NCI-H510A (cell line): Measurements from ENCODE around the gene OS9.
"Not testable (repeated sequence)": the region's sequence is repeated elsewhere in the genome, so short reads cannot be mapped to it uniquely, and the experiment has no call there.

Experiments
- DNase-seq: peaks from one replicate; lab custom pipeline; 2025; lab: John Stamatoyannopoulos, UW

Gene OS9

DNA sequence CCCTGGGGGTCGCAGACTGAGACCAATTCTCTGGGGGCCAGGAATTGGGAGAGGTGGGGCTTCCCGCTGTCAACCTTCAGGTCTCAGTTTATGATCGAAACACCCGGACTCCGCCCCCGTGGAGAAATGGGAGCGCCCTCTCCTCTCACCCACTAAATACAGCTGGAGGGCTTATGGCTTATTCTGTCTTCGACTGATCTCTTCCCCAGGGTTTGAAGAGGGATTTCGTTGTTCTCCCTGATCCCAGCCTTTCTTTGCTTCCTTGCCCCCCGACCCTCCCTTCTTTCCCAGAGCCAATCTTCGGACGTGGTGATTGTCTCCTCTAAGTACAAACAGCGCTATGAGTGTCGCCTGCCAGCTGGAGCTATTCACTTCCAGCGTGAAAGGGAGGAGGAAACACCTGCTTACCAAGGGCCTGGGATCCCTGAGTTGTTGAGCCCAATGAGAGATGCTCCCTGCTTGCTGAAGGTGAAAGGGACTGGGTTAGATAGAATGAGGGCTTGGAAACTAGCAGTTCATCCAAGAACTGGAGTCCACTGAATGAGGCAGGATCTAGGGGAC, 607 bp downstream of the OS9 start:
- DNase-seq, result no peak

DNA sequence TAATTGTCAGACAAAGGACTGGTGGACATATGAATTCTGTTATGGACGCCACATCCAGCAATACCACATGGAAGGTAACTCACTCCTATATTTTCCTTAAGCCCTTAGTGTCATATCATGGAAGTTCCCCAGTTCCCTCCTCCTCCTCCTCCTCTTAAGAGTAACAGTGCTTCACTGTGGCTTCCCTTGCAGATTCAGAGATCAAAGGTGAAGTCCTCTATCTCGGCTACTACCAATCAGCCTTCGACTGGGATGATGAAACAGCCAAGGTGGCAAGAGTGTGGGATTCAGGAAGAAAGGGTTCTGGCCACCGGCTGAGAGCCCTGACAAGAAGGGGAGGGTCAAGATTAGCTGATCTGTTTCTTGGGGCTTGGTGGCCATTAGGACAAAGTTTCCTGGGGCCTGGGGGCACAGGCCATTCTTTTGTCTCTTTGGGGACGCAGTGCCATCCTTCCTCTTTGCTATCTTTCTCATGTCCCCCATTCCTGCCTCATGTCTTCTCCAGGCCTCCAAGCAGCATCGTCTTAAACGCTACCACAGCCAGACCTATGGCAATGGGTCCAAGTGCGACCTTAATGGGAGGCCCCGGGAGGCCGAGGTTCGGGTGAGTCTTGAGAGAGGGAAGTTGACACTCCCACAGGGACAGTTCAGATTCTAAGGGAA, 2.0 kb downstream of the OS9 start:
- no peak for DNase-seq

DNA sequence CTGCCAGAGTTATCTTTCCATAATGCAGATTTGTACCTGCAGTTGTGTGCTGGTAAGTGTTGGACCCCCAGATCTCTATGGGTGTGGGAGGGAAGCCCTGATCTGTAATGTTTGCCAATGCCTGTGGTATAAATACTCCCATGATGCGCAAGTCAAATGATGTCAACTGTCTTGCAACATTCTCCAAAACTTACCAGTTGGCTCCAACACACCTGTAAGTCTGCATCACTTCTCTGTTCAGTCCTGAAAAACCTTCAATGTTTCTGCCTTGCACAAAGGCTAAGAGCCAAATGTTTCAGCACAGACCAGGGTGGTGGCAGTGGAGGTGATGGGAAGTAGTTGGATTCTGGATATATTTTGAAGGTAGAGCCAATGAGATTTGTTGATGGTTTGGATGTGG, 3.1 kb downstream of the OS9 start:
- DNase-seq, result no peak

DNA sequence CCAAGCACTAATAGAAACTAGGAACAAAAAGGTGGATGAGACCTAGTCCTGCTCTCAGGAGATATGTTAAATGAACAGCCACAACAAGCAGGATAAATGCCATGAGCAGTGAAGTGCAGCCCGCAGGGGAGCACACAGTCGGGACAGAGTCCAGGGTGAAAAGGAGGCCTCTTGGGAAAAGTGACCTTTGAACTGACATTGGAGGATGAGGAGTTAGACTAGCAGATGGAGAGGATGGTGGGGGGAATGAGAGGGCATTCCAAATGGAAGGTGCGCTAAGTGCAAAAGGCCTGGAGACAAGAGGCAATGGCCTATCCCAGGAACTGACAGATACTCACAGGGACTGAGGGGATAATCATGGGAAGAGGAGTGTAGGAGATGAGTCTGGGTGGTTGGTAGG, 4.5 kb downstream of the OS9 start:
- no peak for DNase-seq

DNA sequence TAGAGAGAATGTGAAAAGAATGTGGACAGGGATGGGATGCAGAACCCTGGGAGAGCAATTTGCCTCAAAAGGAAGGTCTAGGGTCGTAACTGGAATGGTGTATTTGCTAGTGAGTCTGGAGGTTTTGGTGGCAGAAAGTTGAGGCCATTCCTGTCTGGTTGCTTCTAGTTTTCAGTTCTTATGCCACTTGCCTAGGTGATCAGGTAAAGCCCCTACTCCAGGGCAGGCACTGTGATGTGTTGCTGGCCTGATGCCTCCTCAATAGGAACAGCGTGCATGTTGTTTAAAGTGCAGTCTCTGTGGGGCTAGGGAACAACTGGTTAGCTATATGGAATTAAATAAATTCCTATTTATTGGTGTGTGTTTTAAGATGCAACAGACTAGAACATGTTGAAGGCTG, 6.4 kb downstream of the OS9 start:
- no peak for DNase-seq

DNA sequence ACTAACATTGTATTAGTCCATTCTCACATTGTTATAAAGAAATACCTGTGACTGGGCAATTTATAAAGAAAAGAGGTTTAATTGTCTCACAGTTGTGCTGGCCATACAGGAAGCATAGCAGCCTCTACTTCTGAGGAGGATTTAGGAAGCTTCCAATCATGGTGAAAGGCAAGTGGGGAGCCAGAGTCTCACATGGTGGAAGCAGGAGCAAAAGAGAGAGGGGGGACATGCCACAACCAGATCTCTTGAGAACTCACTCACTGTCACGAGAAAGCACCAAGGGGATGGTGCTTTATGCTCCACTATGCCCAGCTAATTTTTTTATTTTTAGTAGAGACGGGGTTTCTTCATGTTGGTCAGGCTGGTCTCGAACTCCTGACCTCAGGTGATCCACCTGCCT, 13.3 kb downstream of the OS9 start:
- no peak for DNase-seq

DNA sequence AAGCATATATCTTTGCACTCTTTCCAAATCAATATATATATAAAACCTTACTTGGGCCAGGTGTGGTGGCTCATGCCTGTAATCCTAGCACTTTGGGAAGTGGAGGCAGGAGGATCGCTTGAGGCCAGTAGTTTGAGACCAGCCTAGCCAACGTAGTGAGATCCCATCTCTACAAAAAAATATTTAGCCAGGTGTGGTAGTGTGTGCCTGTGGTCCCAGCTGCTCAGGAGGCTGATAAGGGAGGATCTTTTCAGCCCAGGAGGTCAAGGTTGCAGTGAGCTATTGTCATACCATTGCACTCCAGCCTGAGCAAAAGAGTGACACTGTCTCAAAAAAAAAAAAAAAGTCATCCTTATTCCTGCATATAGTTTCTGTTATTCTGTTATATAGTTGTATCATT, 14.4 kb downstream of the OS9 start:
- no peak for DNase-seq

DNA sequence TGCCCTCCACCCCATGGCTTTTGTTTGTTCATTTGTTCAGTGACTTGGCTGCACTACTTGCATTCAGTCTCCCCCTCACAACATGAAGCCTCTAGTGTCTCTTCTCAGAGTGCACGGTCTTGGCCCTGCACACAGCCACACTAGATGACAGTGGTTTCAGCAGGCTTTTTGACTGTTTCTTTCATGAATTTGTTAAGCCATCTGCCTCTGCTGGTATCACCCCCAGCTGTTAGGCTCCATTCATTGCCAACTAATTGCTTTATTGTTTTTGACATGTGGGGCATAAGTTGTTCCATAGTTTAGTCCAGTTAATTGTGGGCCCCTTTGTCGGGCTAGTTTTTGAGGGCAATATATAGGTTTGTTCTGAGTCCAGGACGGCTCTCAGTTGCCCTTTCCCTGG, 18.8 kb downstream of the OS9 start:
- no peak for DNase-seq

DNA sequence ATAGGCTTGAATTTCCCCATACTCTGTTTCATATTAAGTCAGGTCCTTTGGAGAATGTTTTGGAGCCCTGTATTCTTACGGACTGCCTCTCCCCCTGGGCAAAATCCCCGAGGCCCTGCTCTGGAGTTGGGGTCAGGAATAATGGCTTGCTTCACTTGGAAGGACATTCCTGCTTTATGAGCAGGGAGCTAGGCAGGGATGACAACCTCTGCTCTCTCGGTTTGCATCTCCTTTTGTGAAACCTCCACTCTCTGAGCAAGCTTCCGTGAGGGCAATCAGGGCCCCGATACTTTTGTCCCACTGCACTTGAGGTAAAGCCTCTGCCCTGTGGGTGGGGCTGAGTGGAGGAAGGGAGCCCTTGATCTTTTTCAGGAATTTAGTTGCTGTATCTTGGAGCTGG, 19.3 kb downstream of the OS9 start:
- no peak for DNase-seq

DNA sequence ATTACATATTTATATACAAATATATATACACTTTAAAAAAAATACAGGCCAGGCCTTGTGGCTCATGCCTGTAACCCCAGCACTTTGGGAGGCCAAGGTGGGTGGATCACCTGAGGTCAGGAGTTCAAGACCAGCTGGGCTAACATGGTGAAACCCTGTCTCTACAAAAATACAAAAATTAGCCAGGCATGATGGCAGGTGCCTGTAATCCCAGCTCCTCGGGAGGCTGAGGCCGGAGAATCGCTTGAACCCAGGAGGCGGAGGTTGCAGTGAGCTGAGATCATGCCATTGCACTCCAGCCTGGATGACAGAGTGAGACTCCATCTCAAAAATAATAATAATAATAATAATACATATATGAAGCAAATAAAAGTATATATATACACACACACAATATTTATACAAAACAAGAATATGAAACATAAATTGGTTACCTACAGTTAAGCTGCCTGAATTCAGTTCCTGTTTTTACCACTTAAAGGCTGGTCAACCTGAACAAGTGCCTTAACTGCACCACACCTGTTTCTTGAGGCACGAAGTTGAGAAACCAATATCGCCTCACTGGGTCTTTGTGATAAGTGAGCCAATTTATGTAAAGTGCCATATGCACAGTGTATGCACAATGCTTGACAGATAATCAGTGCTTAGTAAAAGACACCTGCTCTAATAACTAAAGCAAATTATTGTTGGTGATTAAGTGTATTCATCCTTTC, 21.3 kb downstream of the OS9 start:
- not testable (repeated sequence) for DNase-seq

DNA sequence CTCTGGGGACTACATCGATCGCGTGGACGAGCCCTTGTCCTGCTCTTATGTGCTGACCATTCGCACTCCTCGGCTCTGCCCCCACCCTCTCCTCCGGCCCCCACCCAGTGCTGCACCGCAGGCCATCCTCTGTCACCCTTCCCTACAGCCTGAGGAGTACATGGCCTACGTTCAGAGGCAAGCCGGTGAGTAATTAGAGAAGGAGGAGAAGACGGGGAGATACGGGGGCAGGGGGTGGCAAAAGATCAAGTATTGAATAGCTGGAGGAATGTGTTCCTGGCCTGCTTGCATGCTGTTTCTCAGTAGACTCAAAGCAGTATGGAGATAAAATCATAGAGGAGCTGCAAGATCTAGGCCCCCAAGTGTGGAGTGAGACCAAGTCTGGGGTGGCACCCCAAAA, 21.9 kb downstream of the OS9 start:
- DNase-seq, result no peak

DNA sequence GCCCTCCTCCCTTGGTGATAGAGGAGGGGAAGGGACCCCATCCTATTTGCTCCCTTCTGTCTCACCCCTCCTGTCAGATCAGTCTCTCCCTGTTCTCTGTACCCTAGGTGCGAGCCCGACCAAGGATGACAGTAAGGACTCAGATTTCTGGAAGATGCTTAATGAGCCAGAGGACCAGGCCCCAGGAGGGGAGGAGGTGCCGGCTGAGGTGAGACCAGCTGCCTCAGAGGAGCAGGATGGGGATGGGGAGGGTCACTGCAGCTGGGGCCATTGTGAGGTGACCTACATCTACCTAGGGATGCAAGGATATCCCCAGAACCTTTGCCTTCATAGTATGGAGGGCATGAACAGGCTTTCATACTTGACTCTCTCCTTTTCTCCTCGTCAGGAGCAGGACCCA, 22.4 kb downstream of the OS9 start:
- no peak for DNase-seq

DNA sequence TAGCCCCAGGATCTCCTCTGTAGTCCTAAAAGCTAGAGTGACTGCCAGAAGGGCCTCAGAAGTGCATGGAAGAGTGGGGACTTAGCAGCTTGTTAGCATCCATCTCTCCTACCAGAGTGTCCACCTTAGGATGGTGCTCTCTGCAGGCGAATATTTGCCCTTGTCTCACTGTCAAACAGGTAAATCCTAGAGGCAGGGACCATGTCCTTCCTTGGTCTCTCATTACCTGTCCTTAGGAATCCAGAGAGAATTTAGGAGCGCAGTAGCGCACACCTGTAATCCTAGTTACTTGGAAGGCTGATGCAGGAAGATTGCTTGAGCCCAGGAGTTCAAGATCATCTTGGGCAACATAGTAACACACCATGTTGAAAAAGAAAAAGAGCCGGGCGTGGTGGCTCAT, 23.2 kb downstream of the OS9 start:
- no peak for DNase-seq

DNA sequence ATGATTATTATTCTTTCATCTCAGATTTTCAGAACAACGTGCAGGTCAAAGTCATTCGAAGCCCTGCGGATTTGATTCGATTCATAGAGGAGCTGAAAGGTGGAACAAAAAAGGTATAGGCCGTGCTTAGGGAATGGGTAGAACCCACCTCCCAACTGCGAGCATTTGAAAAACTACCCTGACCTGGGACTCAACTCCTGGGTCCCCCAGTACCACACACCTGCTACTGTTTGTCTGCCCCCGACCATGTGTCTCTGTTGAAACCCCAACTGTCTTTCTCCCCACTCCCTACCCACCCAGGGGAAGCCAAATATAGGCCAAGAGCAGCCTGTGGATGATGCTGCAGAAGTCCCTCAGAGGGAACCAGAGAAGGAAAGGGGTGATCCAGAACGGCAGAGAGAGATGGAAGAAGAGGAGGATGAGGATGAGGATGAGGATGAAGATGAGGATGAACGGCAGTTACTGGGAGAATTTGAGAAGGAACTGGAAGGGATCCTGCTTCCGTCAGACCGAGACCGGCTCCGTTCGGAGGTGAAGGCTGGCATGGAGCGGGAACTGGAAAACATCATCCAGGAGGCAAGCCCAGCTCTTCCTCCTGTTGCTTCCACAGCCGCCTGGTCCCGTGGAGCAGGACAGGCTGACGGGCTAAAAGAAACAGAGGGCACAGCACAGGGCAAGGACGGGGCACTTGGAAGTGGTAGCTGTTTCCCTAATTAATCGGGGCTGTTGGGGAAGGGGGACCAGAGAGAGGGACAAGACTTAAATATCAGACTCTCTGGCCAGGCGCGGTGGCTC, 24.1 kb downstream of the OS9 start:
- no peak for DNase-seq

DNA sequence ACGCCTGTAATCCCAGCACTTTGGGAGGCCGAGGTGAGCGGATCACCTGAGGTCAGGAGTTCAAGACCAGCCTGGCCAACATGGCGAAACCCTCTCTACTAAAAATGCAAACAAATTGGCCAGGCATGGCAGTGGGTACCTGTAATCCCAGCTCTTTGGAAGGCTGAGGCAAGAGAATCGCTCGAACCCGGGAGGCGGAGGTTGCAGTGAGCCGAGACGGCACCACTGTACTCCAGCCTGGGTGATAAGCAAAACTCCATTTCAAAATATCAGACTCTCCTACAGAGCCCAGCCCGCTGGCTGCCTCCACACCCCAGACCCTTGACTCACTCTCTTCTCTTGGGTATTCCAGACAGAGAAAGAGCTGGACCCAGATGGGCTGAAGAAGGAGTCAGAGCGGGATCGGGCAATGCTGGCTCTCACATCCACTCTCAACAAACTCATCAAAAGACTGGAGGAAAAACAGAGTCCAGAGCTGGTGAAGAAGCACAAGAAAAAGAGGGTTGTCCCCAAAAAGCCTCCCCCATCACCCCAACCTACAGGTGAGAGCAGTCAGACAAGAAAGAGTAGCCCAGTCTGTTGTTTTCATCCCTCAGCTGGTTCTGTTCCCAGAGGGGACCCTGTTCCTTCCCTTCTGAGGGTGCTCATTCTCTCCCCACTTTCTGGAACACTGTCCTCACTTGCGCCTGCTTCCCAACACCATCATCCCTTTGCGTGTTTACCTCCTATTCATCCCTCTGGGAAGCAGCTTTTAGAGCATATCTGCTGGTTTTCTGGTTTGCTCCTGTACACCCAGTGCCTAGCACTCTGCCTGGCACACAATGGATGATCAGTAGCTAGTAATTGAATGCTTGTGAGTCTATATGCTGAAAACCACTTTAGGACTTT, 25.0 kb downstream of the OS9 start:
- no peak for DNase-seq

DNA sequence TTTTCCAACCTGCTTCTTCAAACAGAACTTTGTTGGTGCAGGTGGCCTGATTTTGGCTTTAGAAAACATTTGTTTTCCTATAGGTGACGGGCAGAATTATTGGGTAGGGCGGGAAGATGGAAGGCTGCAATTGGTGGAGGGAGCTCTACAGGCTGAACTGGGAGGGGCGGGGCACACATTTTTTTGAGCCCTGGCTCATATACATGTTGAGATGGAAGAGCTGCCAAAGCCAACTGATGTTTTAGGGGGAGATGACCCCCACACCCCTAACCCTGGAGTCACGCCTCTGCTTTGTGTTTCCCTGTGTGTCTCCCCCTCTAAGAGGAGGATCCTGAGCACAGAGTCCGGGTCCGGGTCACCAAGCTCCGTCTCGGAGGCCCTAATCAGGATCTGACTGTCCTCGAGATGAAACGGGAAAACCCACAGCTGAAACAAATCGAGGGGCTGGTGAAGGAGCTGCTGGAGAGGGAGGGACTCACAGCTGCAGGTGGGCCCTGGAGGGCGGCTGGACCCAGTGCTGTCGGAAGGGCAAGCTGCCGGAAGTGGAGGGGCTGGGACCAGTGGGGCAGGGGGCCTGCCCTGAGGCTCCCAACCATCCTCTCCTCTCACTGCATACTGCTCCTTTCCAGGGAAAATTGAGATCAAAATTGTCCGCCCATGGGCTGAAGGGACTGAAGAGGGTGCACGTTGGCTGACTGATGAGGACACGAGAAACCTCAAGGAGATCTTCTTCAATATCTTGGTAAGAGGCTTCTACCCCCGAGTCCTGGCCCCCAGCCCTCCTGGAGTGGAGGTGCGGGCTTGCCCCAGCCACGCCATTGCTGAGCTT, 26.1 kb downstream of the OS9 start:
- DNase-seq, result no peak

DNA sequence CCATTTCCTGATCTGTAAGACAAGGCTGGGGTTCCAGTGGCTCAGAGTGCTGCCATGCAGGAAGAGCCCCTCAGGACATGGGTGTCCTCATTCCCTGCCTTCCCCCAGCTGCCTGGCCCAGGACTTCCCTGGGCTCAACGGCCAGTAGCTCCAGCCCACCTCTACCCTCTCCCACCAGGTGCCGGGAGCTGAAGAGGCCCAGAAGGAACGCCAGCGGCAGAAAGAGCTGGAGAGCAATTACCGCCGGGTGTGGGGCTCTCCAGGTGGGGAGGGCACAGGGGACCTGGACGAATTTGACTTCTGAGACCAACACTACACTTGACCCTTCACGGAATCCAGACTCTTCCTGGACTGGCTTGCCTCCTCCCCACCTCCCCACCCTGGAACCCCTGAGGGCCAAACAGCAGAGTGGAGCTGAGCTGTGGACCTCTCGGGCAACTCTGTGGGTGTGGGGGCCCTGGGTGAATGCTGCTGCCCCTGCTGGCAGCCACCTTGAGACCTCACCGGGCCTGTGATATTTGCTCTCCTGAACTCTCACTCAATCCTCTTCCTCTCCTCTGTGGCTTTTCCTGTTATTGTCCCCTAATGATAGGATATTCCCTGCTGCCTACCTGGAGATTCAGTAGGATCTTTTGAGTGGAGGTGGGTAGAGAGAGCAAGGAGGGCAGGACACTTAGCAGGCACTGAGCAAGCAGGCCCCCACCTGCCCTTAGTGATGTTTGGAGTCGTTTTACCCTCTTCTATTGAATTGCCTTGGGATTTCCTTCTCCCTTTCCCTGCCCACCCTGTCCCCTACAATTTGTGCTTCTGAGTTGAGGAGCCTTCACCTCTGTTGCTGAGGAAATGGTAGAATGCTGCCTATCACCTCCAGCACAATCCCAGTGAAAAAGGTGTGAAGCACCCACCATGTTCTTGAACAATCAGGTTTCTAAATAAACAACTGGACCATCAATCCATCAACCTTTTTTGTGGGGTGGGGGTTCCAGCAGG, 27.0 kb downstream of the OS9 start:
- no peak for DNase-seq

DNA sequence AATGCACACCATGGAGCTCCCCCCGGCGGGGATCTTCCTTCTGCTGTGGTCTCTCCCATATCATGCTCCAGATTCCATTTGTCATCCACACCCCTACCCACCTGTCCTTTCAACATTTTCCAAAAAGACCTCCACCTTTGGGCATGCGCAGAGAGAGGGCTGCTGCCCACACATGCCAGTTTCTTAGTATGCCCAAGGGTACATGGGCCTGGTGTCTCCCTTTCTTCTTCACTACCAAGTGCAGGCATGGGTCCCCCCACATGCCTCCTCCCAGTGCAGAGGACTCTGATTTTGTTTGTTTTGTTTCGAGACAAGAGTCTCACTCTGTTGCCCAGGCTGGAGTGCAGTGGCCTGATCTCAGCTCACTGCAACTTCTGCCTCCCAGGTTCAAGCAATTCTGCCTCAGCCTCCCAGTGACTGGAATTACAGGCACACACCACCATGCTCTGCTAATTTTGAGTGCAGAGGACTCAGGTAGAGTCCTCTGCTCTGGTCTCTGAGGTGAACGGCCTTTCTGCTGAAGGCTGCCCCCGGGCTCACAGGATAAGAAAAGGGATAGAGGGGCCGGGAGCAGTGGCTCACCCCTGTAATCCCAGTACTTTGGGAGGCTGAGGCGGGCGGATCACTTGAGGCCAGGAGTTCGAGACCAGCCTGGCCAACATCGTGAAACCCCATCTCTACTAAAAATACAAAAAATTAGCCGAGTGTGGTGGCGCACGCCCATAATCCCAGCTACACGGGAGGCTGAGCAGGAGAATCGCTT, 28.1 kb downstream of the OS9 start:
- not testable (repeated sequence) for DNase-seq
